C4-2B (cell line): Measurements from ENCODE around the gene GRHL1.

Experiments
- ZFX ChIP-seq: fragments of 450-650 bp; IDR thresholded peaks from 2 replicates; pipeline ENCODE4 v1.6.1; 2017
- TF ChIP-seq, protein P1 (sequence below): fragments of 450-650 bp; conservative IDR thresholded peaks from 2 replicates; pipeline ENCODE4 v1.5.1; 2017; ENCODE audit warnings: mild to moderate bottlenecking

DNA sequence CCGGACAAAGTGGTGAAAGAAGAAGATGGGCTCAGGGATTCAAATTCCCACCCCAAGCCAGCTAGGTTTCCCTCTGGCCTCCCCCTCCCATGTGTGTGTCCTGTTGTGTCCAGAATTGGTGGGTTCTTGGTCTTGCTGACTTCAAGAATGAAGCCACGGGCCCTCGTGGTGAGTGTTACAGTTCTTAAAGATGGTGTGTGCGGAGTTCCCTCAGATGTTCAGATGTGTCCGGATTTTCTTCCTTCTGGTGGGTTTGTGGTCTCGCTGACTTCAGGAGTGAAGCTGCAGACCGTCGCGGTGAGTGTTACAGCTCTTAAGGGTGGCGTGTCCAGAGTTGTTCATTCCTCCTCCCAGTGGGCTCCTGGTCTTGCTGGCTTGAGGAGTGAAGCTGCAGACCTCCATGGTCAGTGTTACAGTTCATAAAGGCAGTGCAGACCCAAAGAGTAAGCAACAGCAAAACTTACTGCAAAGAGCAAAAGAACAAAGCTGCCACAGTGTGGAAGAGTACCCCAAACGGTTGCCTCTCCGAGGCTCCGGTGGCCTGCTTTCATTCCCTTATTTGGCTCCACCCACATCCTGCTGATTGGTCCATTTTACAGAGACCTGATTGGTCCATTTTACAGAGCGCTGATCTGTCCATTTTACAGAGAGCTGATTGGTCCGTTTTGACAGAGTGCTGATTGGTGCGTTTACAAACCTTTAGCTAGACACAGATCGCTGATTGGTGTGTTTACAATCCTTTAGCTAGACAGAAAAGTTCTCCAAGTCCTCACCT, 54.2 kb downstream of the GRHL1 start:
- TF ChIP-seq, protein P1, sequence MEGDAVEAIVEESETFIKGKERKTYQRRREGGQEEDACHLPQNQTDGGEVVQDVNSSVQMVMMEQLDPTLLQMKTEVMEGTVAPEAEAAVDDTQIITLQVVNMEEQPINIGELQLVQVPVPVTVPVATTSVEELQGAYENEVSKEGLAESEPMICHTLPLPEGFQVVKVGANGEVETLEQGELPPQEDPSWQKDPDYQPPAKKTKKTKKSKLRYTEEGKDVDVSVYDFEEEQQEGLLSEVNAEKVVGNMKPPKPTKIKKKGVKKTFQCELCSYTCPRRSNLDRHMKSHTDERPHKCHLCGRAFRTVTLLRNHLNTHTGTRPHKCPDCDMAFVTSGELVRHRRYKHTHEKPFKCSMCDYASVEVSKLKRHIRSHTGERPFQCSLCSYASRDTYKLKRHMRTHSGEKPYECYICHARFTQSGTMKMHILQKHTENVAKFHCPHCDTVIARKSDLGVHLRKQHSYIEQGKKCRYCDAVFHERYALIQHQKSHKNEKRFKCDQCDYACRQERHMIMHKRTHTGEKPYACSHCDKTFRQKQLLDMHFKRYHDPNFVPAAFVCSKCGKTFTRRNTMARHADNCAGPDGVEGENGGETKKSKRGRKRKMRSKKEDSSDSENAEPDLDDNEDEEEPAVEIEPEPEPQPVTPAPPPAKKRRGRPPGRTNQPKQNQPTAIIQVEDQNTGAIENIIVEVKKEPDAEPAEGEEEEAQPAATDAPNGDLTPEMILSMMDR: no peak
- no peak for TF ChIP-seq ZFX
